Lower leg skin (tissue), 3 donors: ENCODE measurements around the gene CLNS1A.

ENCODE experiments used
- CTCF ChIP-seq, 3 donors: fragments of 450-650 bp; IDR thresholded peaks; one replicate each; pipeline ENCODE4 v1.5.1; 2016; ENCODE audit warnings: antibody characterized with exemption in 3 of 3, mild to moderate bottlenecking in 3 of 3, moderate library complexity in 2 of 3
- POLR2A ChIP-seq, 2 donors: fragments of 450-650 bp; IDR thresholded peaks; one replicate each; pipeline ENCODE4 v1.6.1; 2016 to 2017; ENCODE audit warnings: antibody characterized with exemption in 2 of 2, mild to moderate bottlenecking in 1 of 2, moderate library complexity in 1 of 2

DNA sequence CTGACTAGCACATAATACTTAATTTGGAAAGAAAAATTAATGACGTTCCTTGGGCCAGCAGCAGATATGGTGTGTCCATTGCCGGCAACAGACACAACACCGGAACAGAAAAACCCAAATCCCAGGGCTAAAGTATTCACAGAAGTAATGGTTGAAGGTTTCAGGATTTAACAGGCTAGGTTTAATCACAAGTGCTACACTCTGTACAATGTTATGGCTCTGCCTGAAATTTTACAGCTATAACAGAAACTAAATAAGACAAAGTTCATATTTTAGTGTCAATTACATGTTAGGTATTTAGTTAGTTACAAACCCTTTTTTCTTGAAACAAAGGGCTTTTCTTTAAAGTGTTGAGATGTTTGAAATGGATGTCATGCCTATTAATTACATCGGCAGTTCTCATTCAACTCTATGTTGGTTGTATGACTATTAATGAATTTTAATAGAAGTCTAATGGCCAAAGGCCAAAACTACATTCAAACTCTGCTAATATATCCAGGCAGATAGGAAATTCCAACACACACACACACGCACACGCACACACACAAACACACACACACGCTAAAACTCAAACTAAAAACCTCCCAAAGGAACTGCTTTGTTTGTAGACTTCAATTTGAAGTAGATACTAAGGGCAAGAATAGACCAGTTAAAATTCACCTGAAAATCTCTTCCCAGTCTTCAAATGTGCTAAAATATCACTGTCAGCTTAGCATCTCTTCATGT is 27.8 kb upstream of the CLNS1A start:
- TF ChIP-seq CTCF (IDR thresholded peaks at IDR 0.05) (no peak), POLR2A (IDR thresholded peaks at IDR 0.05) (no peak)
